ENCODE results near the gene ANG. TPM values are rescaled to one million over a fixed set of nuclear protein-coding genes. Genes with fewer than 3 reads are reported as not detected.

ANG gene
- total RNA-seq, 1 experiment from 2014 or later, result 5.8 TPM

GRCh38 chr14:20712904-20713303 is 24.3 kb downstream of the ANG start:
- TF ChIP-seq SRF (IDR thresholded peaks at IDR 0.05; ENCODE audit: low read depth) (no peak), ZBTB33 (IDR thresholded peaks at IDR 0.05; ENCODE audit: extremely low read depth, insufficient replicate concordance, low read length) (no peak), SP1 (IDR thresholded peaks at IDR 0.05; ENCODE audit: low read depth) (no peak), ELF1 (IDR thresholded peaks at IDR 0.05; ENCODE audit: borderline replicate concordance, low read depth) (no peak), TCF7L2 (IDR thresholded peaks at IDR 0.05; ENCODE audit: borderline replicate concordance, extremely low read depth, insufficient read depth, insufficient read length) (no peak), EGR1 (IDR thresholded peaks at IDR 0.05; ENCODE audit: low read depth) (no peak), POLR2AphosphoS5 (IDR thresholded peaks at IDR 0.05; ENCODE audit: low read depth, low read length) (no peak)
- RAD21 ChIA-PET (ENCODE audit: low non-redundant PET in 1 of 2, low total read pairs in 2 of 2, uncharacterized antibody in 2 of 2, unreplicated experiment in 2 of 2), result no interaction called here
- no TSS peak for BruUV-seq (replicated peaks)
- H3K4me1 ChIP-seq (ENCODE audit: control insufficient read depth in 1 of 2, insufficient read depth in 2 of 2, low read length in 2 of 2), result no peaks in the 10 kb centered on the region
- H3K9me2 ChIP-seq (ENCODE audit: insufficient read depth), result no peaks in the 10 kb centered on the region
- no peaks in the 10 kb centered on the region for H3K79me2 ChIP-seq (ENCODE audit: insufficient read depth, low read length)
- no peaks in the 10 kb centered on the region for H3K27me3 ChIP-seq (ENCODE audit: insufficient read depth, low read length)
- POLR2A ChIA-PET, result no interaction called here
- no peaks in the 10 kb centered on the region for H4K20me1 ChIP-seq (ENCODE audit: insufficient read depth)
- no peak for DNase-seq (ENCODE audit: low read depth, low spot score)
- H3K4me2 ChIP-seq (ENCODE audit: low read length), result no peak overlapping the region
- no peak overlapping the region for H3K4me3 ChIP-seq (replicated peaks in 1 of 2; ENCODE audit: low read depth in 1 of 2, low read length in 2 of 2)
- intact Hi-C loops (cut with micrococcal nuclease), result no loop called here
- CTCF ChIA-PET, result no interaction called here
- no peak for ATAC-seq
- H3K36me3 ChIP-seq (ENCODE audit: control insufficient read depth in 1 of 2, insufficient read depth in 2 of 2, low read length in 2 of 2), result no peaks in the 10 kb centered on the region
- no peak overlapping the region for H2AFZ ChIP-seq (ENCODE audit: low read depth, low read length, poor library complexity, severe bottlenecking)
- H3K9ac ChIP-seq (ENCODE audit: low read length), result no peak overlapping the region
- no peak overlapping the region for H3K27ac ChIP-seq (ENCODE audit: low read depth, low read length)
- H3K9me3 ChIP-seq (ENCODE audit: control insufficient read depth in 1 of 2, insufficient read depth in 1 of 2, low read depth in 1 of 2, low read length in 2 of 2), result no peaks in the 10 kb centered on the region

- no peak for ATAC-seq
- RAD21 ChIA-PET (ENCODE audit: low non-redundant PET in 1 of 2, low total read pairs in 2 of 2, uncharacterized antibody in 2 of 2, unreplicated experiment in 2 of 2), result no interaction called here
- no peak for TF ChIP-seq ZNF274 (IDR thresholded peaks at IDR 0.05; ENCODE audit: low read depth, low read length)
- no peak for TF ChIP-seq CEBPB (IDR thresholded peaks at IDR 0.05; ENCODE audit: low read depth)
- TF ChIP-seq YY1 (IDR thresholded peaks at IDR 0.05; ENCODE audit: extremely low read depth, insufficient replicate concordance, low read depth, low read length), result no peak
- TF ChIP-seq SRF (IDR thresholded peaks at IDR 0.05; ENCODE audit: low read depth), result no peak
- TF ChIP-seq CBX3 (IDR thresholded peaks at IDR 0.05; ENCODE audit: low read depth), result no peak
- TF ChIP-seq, protein P1, sequence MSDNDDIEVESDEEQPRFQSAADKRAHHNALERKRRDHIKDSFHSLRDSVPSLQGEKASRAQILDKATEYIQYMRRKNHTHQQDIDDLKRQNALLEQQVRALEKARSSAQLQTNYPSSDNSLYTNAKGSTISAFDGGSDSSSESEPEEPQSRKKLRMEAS (IDR thresholded peaks at IDR 0.05), result no peak
- TF ChIP-seq SIN3A (IDR thresholded peaks at IDR 0.05; ENCODE audit: low read depth), result no peak
- TF ChIP-seq SP1 (IDR thresholded peaks at IDR 0.05; ENCODE audit: low read depth), result no peak
- no peak for TF ChIP-seq JUND (IDR thresholded peaks at IDR 0.05)
- no peak for TF ChIP-seq EZH2phosphoT487 (IDR thresholded peaks at IDR 0.05; ENCODE audit: borderline replicate concordance)
- TF ChIP-seq ZBTB33 (IDR thresholded peaks at IDR 0.05; ENCODE audit: extremely low read depth, insufficient replicate concordance, low read length), result no peak
- no peak for TF ChIP-seq EGR1 (IDR thresholded peaks at IDR 0.05; ENCODE audit: low read depth)
These were observed 26.2 kb downstream of the ANG start for GRCh38 chr14:20714593-20715250.

More at GRCh38 chr14:20714593-20715250, 26.2 kb downstream of the ANG start:
- no peak overlapping the region for H2AFZ ChIP-seq (ENCODE audit: low read depth, low read length, poor library complexity, severe bottlenecking)
- no peak overlapping the region for H3K4me3 ChIP-seq (replicated peaks in 1 of 2; ENCODE audit: low read depth in 1 of 2, low read length in 2 of 2)
- no peaks in the 10 kb centered on the region for H3K36me3 ChIP-seq (ENCODE audit: control insufficient read depth in 1 of 2, insufficient read depth in 2 of 2, low read length in 2 of 2)
- no peaks in the 10 kb centered on the region for H4K20me1 ChIP-seq (ENCODE audit: insufficient read depth)
- no peak for DNase-seq (ENCODE audit: low read depth, low spot score)
- no peak overlapping the region for H3K9ac ChIP-seq (ENCODE audit: low read length)
- no peaks in the 10 kb centered on the region for H3K4me1 ChIP-seq (ENCODE audit: control insufficient read depth in 1 of 2, insufficient read depth in 2 of 2, low read length in 2 of 2)
- H3K79me2 ChIP-seq (ENCODE audit: insufficient read depth, low read length), result no peaks in the 10 kb centered on the region
- H3K4me2 ChIP-seq (ENCODE audit: low read length), result no peak overlapping the region
- H3K27ac ChIP-seq (ENCODE audit: low read depth, low read length), result no peak overlapping the region
- intact Hi-C loops (cut with micrococcal nuclease), result no loop called here
- no peaks in the 10 kb centered on the region for H3K9me3 ChIP-seq (ENCODE audit: control insufficient read depth in 1 of 2, insufficient read depth in 1 of 2, low read depth in 1 of 2, low read length in 2 of 2)
- H3K9me2 ChIP-seq (ENCODE audit: insufficient read depth), result no peaks in the 10 kb centered on the region
- BruUV-seq (replicated peaks), result no TSS peak
- CTCF ChIA-PET, result no interaction called here
- POLR2A ChIA-PET, result no interaction called here
- H3K27me3 ChIP-seq (ENCODE audit: insufficient read depth, low read length), result no peaks in the 10 kb centered on the region
